OCI-LY3 (cell line): ENCODE measurements around the gene PPFIA3.

ENCODE experiments used
- H2AFZ ChIP-seq: fragments of 200-600, 300-600 bp; shearing (Covaris generic); 2 replicates; pipeline ENCODE4 v1.6.0; 2014; ENCODE audit warnings: antibody characterized with exemption, low read depth, low read length
- H3K27ac ChIP-seq: fragments of 200-600, 300-600 bp; sonication (generic); 2 replicates; pipeline ENCODE4 v1.5.1; 2014; ENCODE audit warnings: mild to moderate bottlenecking, low read length, moderate library complexity, mixed read lengths
- H3K27me3 ChIP-seq: fragments of 200-600, 300-600 bp; sonication (generic); 2 replicates; pipeline ENCODE4 v1.6.1; 2014; ENCODE audit warnings: low read depth, low read length, mixed read lengths
- H3K36me3 ChIP-seq: fragments of 200-600, 300-600 bp; sonication (generic); replicated peaks from 2 replicates; pipeline ENCODE3; 2014; ENCODE audit warnings: low read depth, low read length, mixed read lengths
- H3K4me1 ChIP-seq: fragments of 300-600, 200-600 bp; sonication (generic); 2 replicates; pipeline ENCODE4 v1.6.1; 2014; ENCODE audit warnings: low read length, mixed read lengths
- H3K4me2 ChIP-seq: fragments of 200-600, 300-600 bp; sonication (generic); 2 replicates; pipeline ENCODE4 v1.6.1; 2014; ENCODE audit warnings: low read length, mixed read lengths
- H3K4me3 ChIP-seq: fragments of 300-600, 200-600 bp; sonication (generic); 2 replicates; pipeline ENCODE4 v1.5.1; 2014; ENCODE audit warnings: antibody characterized with exemption, mild to moderate bottlenecking, low read length, moderate library complexity
- H3K79me2 ChIP-seq: fragments of 300-600, 200-600 bp; shearing (Covaris generic); 2 replicates; pipeline ENCODE4 v1.6.1; 2014; ENCODE audit warnings: mild to moderate bottlenecking, low read length, mixed read lengths
- H3K9ac ChIP-seq: fragments of 300-600, 200-600 bp; shearing (Covaris generic); 2 replicates; pipeline ENCODE4 v1.6.0; 2014; ENCODE audit warnings: mild to moderate bottlenecking, low read length, moderate library complexity
- H3K9me3 ChIP-seq: fragments of 200-600, 300-600 bp; shearing (Covaris generic); 2 replicates; pipeline ENCODE4 v1.6.1; 2014; ENCODE audit warnings: low read length, mixed read lengths; ENCODE audit not compliant: insufficient read depth
- H4K20me1 ChIP-seq: fragments of 200-600, 300-600 bp; sonication (generic); 2 replicates; pipeline ENCODE4 v1.6.1; 2016; ENCODE audit warnings: low read length, mixed read lengths; ENCODE audit not compliant: insufficient read depth
- EZH2phosphoT487 ChIP-seq: fragments of 200-600 bp; shearing (Covaris generic); IDR thresholded peaks from 2 replicates; pipeline ENCODE4 v1.6.1; 2018; ENCODE audit warnings: antibody characterized with exemption, mixed run types, low read depth
- TF ChIP-seq, protein P1 (sequence below): fragments of 200-600, 300-600 bp; sonication (generic); IDR thresholded peaks from 2 replicates; pipeline ENCODE4 v1.5.1; 2014; ENCODE audit warnings: antibody characterized with exemption, low read length, low read depth

Gene PPFIA3

DNA sequence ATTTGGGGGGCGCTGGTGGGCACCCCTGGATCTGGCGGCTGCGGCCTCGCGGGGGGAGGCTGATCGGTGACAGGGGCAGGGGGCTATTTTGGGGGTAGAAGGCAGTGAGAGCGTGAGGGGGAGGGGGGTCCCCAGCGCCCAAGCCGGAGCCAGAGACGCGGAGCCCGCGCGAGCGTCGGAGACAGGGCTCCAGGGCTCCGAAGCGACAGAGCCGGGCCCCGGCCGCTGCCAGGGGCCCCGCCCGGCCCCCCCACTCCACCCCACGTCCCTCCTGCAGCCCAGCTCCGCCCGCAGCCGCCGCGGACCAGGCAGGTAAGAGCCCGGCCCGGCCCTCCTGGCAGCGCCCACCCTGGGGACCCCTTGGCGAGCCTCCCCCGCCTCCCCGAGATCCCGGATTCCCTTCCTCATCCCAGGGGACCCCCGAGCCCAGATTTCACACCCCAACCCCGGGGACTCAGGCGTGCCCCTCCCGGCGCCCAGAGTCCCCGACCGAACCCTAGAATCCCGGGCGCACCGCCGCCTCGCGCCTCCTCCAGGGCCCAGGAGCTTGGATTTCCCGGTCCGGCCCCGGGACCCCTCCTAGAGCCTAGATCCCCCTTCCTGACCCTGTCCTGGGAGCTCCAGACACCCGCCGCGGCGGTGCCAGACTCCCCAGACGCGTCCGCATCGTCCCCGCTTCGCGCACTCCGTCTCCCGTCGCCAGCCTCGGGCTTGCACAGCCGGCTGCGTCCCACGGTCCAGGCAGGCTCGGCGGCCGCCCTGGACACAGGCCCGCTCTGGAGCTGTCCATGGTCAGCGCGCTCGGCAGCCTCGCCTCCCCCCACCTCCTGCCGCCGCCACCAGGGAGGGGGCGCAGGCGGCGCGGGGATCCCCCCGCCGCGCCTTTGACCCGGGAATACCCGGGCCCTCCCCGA is at the start of gene PPFIA3:
Gene PPFIA3, plus strand, starts transcription at position 134 of the 914 bp plus-strand sequence. CDS start 8,330 bp downstream, outside the sequence.
- peak within 1 kb of the TSS; percentile 72 for H3K27ac ChIP-seq

DNA sequence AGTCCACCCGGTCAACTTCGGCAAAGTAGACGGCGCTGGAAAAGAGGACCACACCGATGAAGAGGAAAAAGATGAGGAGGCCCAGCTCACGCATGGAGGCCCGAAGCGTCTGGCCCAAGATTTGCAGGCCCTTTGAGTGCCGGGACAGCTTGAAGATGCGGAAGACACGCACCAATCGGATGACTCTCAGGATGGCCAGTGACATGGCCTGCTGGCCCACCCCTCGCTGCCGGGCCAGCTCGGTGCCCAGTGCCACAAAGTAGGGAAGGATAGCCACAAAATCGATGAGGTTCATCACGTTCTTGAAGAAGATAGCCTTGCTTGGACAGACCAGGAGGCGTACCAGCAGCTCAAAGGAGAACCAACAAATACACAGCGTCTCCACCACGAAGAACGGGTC is 48.9 kb upstream of the PPFIA3 start:
- no peak overlapping the region for H3K4me3 ChIP-seq
- no peak overlapping the region for H3K27ac ChIP-seq
- H4K20me1 ChIP-seq, result no peaks in the 10 kb centered on the region
- no peak overlapping the region for H3K9ac ChIP-seq
- H3K4me2 ChIP-seq, result no peak overlapping the region
- H3K79me2 ChIP-seq, result no peaks in the 10 kb centered on the region
- H3K9me3 ChIP-seq, result no peaks in the 10 kb centered on the region
- peaks cover 17% of the 10 kb centered on the region for H3K27me3 ChIP-seq
- no peaks in the 10 kb centered on the region for H3K36me3 ChIP-seq
- H2AFZ ChIP-seq, result no peak overlapping the region
- TF ChIP-seq, protein P1, sequence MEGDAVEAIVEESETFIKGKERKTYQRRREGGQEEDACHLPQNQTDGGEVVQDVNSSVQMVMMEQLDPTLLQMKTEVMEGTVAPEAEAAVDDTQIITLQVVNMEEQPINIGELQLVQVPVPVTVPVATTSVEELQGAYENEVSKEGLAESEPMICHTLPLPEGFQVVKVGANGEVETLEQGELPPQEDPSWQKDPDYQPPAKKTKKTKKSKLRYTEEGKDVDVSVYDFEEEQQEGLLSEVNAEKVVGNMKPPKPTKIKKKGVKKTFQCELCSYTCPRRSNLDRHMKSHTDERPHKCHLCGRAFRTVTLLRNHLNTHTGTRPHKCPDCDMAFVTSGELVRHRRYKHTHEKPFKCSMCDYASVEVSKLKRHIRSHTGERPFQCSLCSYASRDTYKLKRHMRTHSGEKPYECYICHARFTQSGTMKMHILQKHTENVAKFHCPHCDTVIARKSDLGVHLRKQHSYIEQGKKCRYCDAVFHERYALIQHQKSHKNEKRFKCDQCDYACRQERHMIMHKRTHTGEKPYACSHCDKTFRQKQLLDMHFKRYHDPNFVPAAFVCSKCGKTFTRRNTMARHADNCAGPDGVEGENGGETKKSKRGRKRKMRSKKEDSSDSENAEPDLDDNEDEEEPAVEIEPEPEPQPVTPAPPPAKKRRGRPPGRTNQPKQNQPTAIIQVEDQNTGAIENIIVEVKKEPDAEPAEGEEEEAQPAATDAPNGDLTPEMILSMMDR, result no peak
- TF ChIP-seq EZH2phosphoT487, result no peak
- H3K4me1 ChIP-seq, result no peaks in the 10 kb centered on the region

More for the DNA sequence above, at the start of gene PPFIA3:
- H3K4me1 ChIP-seq, result peaks cover 17% of the 10 kb centered on the region
- H3K9me3 ChIP-seq, result no peaks in the 10 kb centered on the region
- H3K27me3 ChIP-seq, result no peaks in the 10 kb centered on the region
- peak within 1 kb of the TSS; percentile 92 for H3K4me3 ChIP-seq
- TF ChIP-seq EZH2phosphoT487, result no peak
- TF ChIP-seq, protein P1, result no peak
- H2AFZ ChIP-seq, result peak within 1 kb of the TSS; percentile 67; the same call in 1 of the 2 replicates
- peaks cover 6% of the 10 kb centered on the region for H3K79me2 ChIP-seq
- peak within 1 kb of the TSS; percentile 90 for H3K9ac ChIP-seq
- H3K36me3 ChIP-seq, result no peaks in the 10 kb centered on the region
- H4K20me1 ChIP-seq, result no peaks in the 10 kb centered on the region
- peak within 1 kb of the TSS; percentile 99 for H3K4me2 ChIP-seq

DNA sequence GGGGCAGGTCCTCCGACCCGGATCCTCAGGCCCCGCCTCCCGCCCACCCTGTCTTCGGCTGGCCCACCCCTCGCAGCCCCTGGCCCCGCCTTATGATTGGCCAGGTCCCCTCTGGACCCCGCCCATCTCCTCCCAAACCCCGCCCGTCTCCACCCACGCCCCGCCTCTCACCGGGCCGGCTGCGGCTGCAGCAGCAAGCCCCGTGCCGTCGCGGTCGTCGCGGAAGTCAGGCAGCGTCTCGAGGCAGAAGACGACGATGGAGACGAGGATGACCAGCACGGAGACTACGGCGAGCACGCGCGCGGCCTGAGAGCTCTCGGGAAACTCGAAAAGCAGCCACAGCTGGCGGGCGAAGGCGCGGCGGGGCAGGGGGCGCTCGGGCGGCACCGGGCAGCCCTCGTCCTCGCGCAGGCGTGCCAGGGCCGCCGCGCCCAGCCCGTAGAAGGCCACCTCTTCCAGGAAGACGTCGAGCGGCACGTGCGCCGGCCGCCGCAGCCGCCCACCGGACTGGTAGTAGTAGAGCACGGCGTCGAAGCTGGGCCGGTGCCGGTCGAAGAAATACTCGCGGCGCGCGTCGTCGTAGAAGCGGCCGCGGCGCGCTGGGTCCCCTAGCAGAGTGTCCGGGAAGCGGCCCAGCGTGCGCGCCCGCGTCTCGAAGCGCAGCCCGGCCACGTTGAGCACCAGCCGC is 47.3 kb upstream of the PPFIA3 start:
- no peak overlapping the region for H2AFZ ChIP-seq
- H3K9me3 ChIP-seq, result no peaks in the 10 kb centered on the region
- no peak overlapping the region for H3K4me2 ChIP-seq
- H3K36me3 ChIP-seq, result no peaks in the 10 kb centered on the region
- peaks cover 2% of the 10 kb centered on the region; the same call in 1 of the 2 replicates for H3K27me3 ChIP-seq
- H4K20me1 ChIP-seq, result no peaks in the 10 kb centered on the region
- TF ChIP-seq, protein P1, result no peak
- no peaks in the 10 kb centered on the region for H3K79me2 ChIP-seq
- no peaks in the 10 kb centered on the region for H3K4me1 ChIP-seq
- no peak overlapping the region for H3K9ac ChIP-seq
- H3K4me3 ChIP-seq, result no peak overlapping the region
- H3K27ac ChIP-seq, result no peak overlapping the region
